Smooth muscle cell (in vitro differentiated cells): ENCODE measurements around the gene SLC22A12. TPM values are rescaled to one million over a fixed set of nuclear protein-coding genes. Genes with fewer than 3 reads are reported as not detected.

ENCODE experiments used
- DNase-seq: peaks from one replicate; lab custom pipeline; 2025; ENCODE audit not compliant: unreplicated experiment; lab: John Stamatoyannopoulos, UW
- H2AFZ ChIP-seq: fragments of 200-600 bp; sonication (generic); 2 replicates; pipeline ENCODE4 v1.6.0; 2016; ENCODE audit warnings: antibody characterized with exemption, low read depth, mild to moderate bottlenecking
- H3F3A ChIP-seq: fragments of 200-600 bp; sonication (generic); 2 replicates; pipeline ENCODE4 v1.6.0; 2017; ENCODE audit warnings: antibody characterized with exemption, low read depth
- H3K27ac ChIP-seq: fragments of 200-600 bp; sonication (generic); 2 replicates; pipeline ENCODE4 v1.5.1; 2016; ENCODE audit warnings: low read depth, mild to moderate bottlenecking
- H3K27me3 ChIP-seq: fragments of 200-600 bp; sonication (generic); 2 replicates; pipeline ENCODE4 v1.6.1; 2016; ENCODE audit warnings: low read depth, mild to moderate bottlenecking
- H3K36me3 ChIP-seq: fragments of 200-600 bp; sonication (generic); 2 replicates; pipeline ENCODE4 v1.5.1; 2016; ENCODE audit warnings: low read depth
- H3K4me1 ChIP-seq: fragments of 200-600 bp; sonication (generic); 2 replicates; pipeline ENCODE4 v1.5.1; 2016; ENCODE audit warnings: low read depth
- H3K4me2 ChIP-seq: fragments of 200-600 bp; sonication (generic); 2 replicates; pipeline ENCODE4 v1.6.0; 2016; ENCODE audit warnings: mild to moderate bottlenecking
- H3K4me3 ChIP-seq: fragments of 200-600 bp; sonication (generic); 2 replicates; pipeline ENCODE4 v1.5.1; 2016; ENCODE audit warnings: mild to moderate bottlenecking
- H3K79me2 ChIP-seq: fragments of 200-600 bp; sonication (generic); 2 replicates; pipeline ENCODE4 v1.6.0; 2016; ENCODE audit warnings: low read depth, mild to moderate bottlenecking
- H3K9ac ChIP-seq: fragments of 200-600 bp; sonication (generic); 2 replicates; pipeline ENCODE4 v1.6.0; 2016; ENCODE audit warnings: low read depth
- H3K9me3 ChIP-seq: fragments of 200-600 bp; sonication (generic); replicated peaks from 2 replicates; pipeline ENCODE4 v1.5.1; 2016; ENCODE audit warnings: low read depth
- H4K20me1 ChIP-seq: fragments of 200-600 bp; sonication (generic); 2 replicates; pipeline ENCODE4 v1.6.0; 2016; ENCODE audit warnings: low read depth
- WGBS: methylation state at CpG from one replicate; pipeline ENCODE4 v1.1.7; 2016; ENCODE audit warnings: low lambda C conversion rate; 5-methylcytosine and 5-hydroxymethylcytosine counted together
- polyA plus RNA-seq: library from polyadenylated mRNA; unstranded; fragments of >200 nt; fragmentation: Nextera tagmentation; extraction: Ambion mirVana; gene quantifications from 2 replicates; pipeline ENCODE4 v1.2.1, GENCODE V29; 2016
- total RNA-seq: library from RNA; depleted of rRNA; stranded (reverse); fragments of >200 nt; gene quantifications from 2 replicates; pipeline ENCODE4 v1.2.3, GENCODE V29; 2014
- TF ChIP-seq, protein P1 (sequence below): fragments of 200-600 bp; sonication (generic); IDR thresholded peaks from 2 replicates; pipeline ENCODE4 v1.5.1; 2017; ENCODE audit warnings: borderline replicate concordance, mild to moderate bottlenecking, antibody characterized with exemption; ENCODE audit not compliant: insufficient read depth, poor library complexity, severe bottlenecking

The SLC22A12 gene
- total and polyA plus RNA-seq, 2 experiments from 2014 or later = not detected

GRCh38 chr11:64585150-64585549 is 5.9 kb upstream of the SLC22A12 start:
- H4K20me1 ChIP-seq = no peaks in the 10 kb centered on the region
- 82% methylated on average over 8 of the region's 8 CpGs for WGBS
- H3K9me3 ChIP-seq = no peaks in the 10 kb centered on the region
- H3K36me3 ChIP-seq = no peaks in the 10 kb centered on the region
- H3K4me3 ChIP-seq = no peak overlapping the region
- H3F3A ChIP-seq = no peaks in the 10 kb centered on the region
- H3K27ac ChIP-seq = no peak overlapping the region
- no peaks in the 10 kb centered on the region for H3K4me1 ChIP-seq
- no peaks in the 10 kb centered on the region for H3K27me3 ChIP-seq
- H3K9ac ChIP-seq = no peak overlapping the region
- no peak overlapping the region for H3K4me2 ChIP-seq
- no peak for DNase-seq
- H2AFZ ChIP-seq = no peak overlapping the region
- TF ChIP-seq, protein P1, sequence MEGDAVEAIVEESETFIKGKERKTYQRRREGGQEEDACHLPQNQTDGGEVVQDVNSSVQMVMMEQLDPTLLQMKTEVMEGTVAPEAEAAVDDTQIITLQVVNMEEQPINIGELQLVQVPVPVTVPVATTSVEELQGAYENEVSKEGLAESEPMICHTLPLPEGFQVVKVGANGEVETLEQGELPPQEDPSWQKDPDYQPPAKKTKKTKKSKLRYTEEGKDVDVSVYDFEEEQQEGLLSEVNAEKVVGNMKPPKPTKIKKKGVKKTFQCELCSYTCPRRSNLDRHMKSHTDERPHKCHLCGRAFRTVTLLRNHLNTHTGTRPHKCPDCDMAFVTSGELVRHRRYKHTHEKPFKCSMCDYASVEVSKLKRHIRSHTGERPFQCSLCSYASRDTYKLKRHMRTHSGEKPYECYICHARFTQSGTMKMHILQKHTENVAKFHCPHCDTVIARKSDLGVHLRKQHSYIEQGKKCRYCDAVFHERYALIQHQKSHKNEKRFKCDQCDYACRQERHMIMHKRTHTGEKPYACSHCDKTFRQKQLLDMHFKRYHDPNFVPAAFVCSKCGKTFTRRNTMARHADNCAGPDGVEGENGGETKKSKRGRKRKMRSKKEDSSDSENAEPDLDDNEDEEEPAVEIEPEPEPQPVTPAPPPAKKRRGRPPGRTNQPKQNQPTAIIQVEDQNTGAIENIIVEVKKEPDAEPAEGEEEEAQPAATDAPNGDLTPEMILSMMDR = no peak
- H3K79me2 ChIP-seq = no peaks in the 10 kb centered on the region

DNA sequence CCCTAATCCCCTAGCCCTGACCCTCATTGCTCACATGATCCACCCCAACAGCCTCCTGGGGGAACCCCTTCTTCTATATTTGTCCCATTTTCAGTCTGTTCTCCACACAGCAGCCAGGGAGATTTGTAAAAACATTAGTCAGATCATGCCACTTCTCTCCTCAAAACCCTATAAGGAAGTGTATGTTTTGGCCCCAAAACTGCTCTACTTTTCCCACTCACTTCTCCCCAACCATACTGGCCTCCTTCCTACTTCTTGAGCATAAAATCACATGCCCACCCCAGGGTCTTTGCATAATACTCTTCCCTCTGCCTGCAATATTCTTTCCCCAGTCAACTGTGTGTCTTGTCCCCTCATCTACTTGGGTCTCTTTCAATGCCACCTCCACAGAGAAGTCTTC is 4.7 kb upstream of the SLC22A12 start:
- H3K9ac ChIP-seq = no peak overlapping the region
- no peaks in the 10 kb centered on the region for H3K36me3 ChIP-seq
- H4K20me1 ChIP-seq = no peaks in the 10 kb centered on the region
- DNase-seq = no peak
- H3F3A ChIP-seq = no peaks in the 10 kb centered on the region
- H3K4me3 ChIP-seq = no peak overlapping the region
- no peaks in the 10 kb centered on the region for H3K9me3 ChIP-seq
- no peak overlapping the region for H2AFZ ChIP-seq
- TF ChIP-seq, protein P1 = no peak
- no peak overlapping the region for H3K27ac ChIP-seq
- H3K79me2 ChIP-seq = no peaks in the 10 kb centered on the region
- no peaks in the 10 kb centered on the region for H3K4me1 ChIP-seq
- H3K4me2 ChIP-seq = no peak overlapping the region
- H3K27me3 ChIP-seq = no peaks in the 10 kb centered on the region

- H3K79me2 ChIP-seq = no peaks in the 10 kb centered on the region
- 91% methylated on average over 2 of the region's 2 CpGs for WGBS
- no peak overlapping the region for H3K9ac ChIP-seq
- H4K20me1 ChIP-seq = no peaks in the 10 kb centered on the region
- no peaks in the 10 kb centered on the region for H3K4me1 ChIP-seq
- no peak for DNase-seq
- H2AFZ ChIP-seq = no peak overlapping the region
- no peaks in the 10 kb centered on the region for H3K27me3 ChIP-seq
- H3K36me3 ChIP-seq = no peaks in the 10 kb centered on the region
- TF ChIP-seq, protein P1 = no peak
- H3K9me3 ChIP-seq = no peaks in the 10 kb centered on the region
- no peak overlapping the region for H3K4me2 ChIP-seq
- H3K4me3 ChIP-seq = no peak overlapping the region
- H3K27ac ChIP-seq = no peak overlapping the region
- H3F3A ChIP-seq = no peaks in the 10 kb centered on the region
Observed at GRCh38 chr11:64588701-64589100, 2.3 kb upstream of the SLC22A12 start.
